OCI-LY7 (cell line): ENCODE results near the gene IL26. TPM values are rescaled to one million over a fixed set of nuclear protein-coding genes. Genes with fewer than 3 reads are reported as not detected.

Experiments
- BruUV-seq: library from RNA; stranded (reverse); fragments of 400-500 nt; replicated peaks from 2 replicates; lab custom pipeline; 2021; lab: Mats Ljungman, UMichigan
- CTCF ChIA-PET: fragments of 300-600 bp; sonication (Branson Sonifier 250); formaldehyde crosslinking; loops from one replicate; lab custom pipeline; 2022; ENCODE audit warnings: antibody characterized with exemption; ENCODE audit not compliant: unreplicated experiment; lab: Charles Lee
- POLR2A ChIA-PET: fragments of 300-600 bp; sonication (Branson Sonifier 250); formaldehyde crosslinking; loops from one replicate; lab custom pipeline; 2022; ENCODE audit warnings: antibody characterized with exemption; lab: Charles Lee
- DNase-seq: peaks from one replicate; pipeline ENCODE4 v3.0.0-alpha.2; 2015; ENCODE audit warnings: low spot score
- H2AFZ ChIP-seq: fragments of 200-600 bp; sonication (generic), shearing (Covaris generic); 2 replicates; pipeline ENCODE4 v1.6.1; 2014; ENCODE audit warnings: mild to moderate bottlenecking, antibody characterized with exemption, low read length, moderate library complexity
- H3K27ac ChIP-seq: fragments of 200-600 bp; sonication (generic); 2 replicates; pipeline ENCODE4 v1.5.1; 2014; ENCODE audit warnings: mixed run types, low read depth, mild to moderate bottlenecking, moderate library complexity, low read length, inconsistent platforms; ENCODE audit not compliant: poor library complexity, severe bottlenecking
- H3K36me3 ChIP-seq: fragments of 200-600 bp; sonication (generic); 2 replicates; pipeline ENCODE4 v1.6.1; 2014; ENCODE audit warnings: mild to moderate bottlenecking, antibody characterized with exemption, low read length, moderate library complexity, mixed read lengths; ENCODE audit not compliant: insufficient read depth
- H3K4me1 ChIP-seq: fragments of 200-600 bp; sonication (generic); 2 replicates; pipeline ENCODE4 v1.5.1; 2014; ENCODE audit warnings: mild to moderate bottlenecking, low read length; ENCODE audit not compliant: insufficient read depth, poor library complexity, severe bottlenecking
- H3K4me2 ChIP-seq: fragments of 200-600 bp; sonication (generic); 2 replicates; pipeline ENCODE4 v1.6.1; 2014; ENCODE audit warnings: mild to moderate bottlenecking, low read length
- H3K4me3 ChIP-seq: fragments of 200-600 bp; sonication (generic); 2 replicates; pipeline ENCODE4 v1.5.1; 2014; ENCODE audit warnings: mild to moderate bottlenecking, low read depth, low read length; ENCODE audit not compliant: poor library complexity, severe bottlenecking
- H3K79me2 ChIP-seq: fragments of 200-600 bp; sonication (generic); 2 replicates; pipeline ENCODE4 v1.6.1; 2016; ENCODE audit warnings: low read depth, mild to moderate bottlenecking, low read length, moderate library complexity, mixed read lengths; ENCODE audit not compliant: insufficient read depth
- H3K9me2 ChIP-seq: fragments of 200-600 bp; sonication (generic); 2 replicates; pipeline ENCODE4 v1.6.1; 2016; ENCODE audit warnings: mild to moderate bottlenecking, low read length, mixed read lengths; ENCODE audit not compliant: insufficient read depth
- H3K9me3 ChIP-seq: fragments of 200-600 bp; sonication (generic); 2 replicates; pipeline ENCODE4 v1.6.1; 2014; ENCODE audit warnings: mild to moderate bottlenecking, mixed run types, low read length, mixed read lengths
- H4K20me1 ChIP-seq: fragments of 200-600 bp; sonication (generic); 2 replicates; pipeline ENCODE4 v1.6.1; 2014; ENCODE audit warnings: mild to moderate bottlenecking, antibody characterized with exemption, low read length, moderate library complexity, mixed read lengths; ENCODE audit not compliant: insufficient read depth
- EZH2phosphoT487 ChIP-seq: fragments of 200-600 bp; sonication (generic); IDR thresholded peaks from 2 replicates; pipeline ENCODE4 v1.6.1; 2018; ENCODE audit warnings: low read depth, borderline replicate concordance, mild to moderate bottlenecking, mixed run types, antibody characterized with exemption, low read length, moderate library complexity, mixed read lengths
- intact Hi-C: fragments of 100-400 bp; cut with micrococcal nuclease; formaldehyde crosslinking; loops from one replicate; pipeline ENCODE4 v1.10.0; 2022; ENCODE audit not compliant: unreplicated experiment
- total RNA-seq, 2 experiments: library from RNA; depleted of rRNA in 1 of 2; stranded (reverse); fragments of >200 nt in 1 of 2; shearing (Covaris generic) in 1 of 2; gene quantifications; 2 replicates each; pipeline ENCODE4 v1.2.3, GENCODE V29; 2014 to 2022
- TF ChIP-seq, protein P1 (sequence below): fragments of 200-600 bp; sonication (generic); conservative IDR thresholded peaks from 2 replicates; pipeline ENCODE4 v1.5.1; 2014; ENCODE audit warnings: mild to moderate bottlenecking, antibody characterized with exemption, low read length, moderate library complexity, mixed read lengths

IL26 gene
- total RNA-seq, 2 experiments from 2014 or later, result not detected

DNA sequence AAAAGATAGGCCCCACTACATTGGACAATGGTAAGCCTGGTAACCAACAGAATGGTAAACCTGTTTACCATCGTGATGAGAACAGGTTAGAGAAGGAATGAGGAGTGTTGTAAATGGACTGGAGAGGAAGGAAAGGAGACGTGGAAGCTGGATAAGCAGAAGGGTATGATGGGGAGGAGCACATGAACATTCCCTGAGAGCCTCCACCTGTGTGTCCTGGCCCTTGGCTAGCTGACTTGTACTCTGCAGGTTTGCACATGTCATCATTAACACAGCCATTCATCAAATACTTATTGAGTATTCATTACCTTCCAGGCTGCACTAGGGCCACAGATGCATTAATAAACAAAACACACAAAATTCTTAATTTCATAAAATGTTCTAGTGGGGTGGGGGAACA is 4.3 kb upstream of the IL26 start:
- no peak overlapping the region for H3K4me2 ChIP-seq
- CTCF ChIA-PET, result no interaction called here
- no TSS peak for BruUV-seq
- H3K27ac ChIP-seq, result no peak overlapping the region
- POLR2A ChIA-PET, result interaction anchor here (0.7 kb wide), 1 partner anchor 625 kb away, joined by 3 read pairs; no protein-coding TSS in a partner anchor
- H4K20me1 ChIP-seq, result no peaks in the 10 kb centered on the region
- no peaks in the 10 kb centered on the region for H3K9me3 ChIP-seq
- intact Hi-C loops, result loop anchor here (10.0 kb wide), 2 partner anchors 435 to 875 kb away; no protein-coding TSS in a partner anchor
- no peak for TF ChIP-seq EZH2phosphoT487
- TF ChIP-seq, protein P1, sequence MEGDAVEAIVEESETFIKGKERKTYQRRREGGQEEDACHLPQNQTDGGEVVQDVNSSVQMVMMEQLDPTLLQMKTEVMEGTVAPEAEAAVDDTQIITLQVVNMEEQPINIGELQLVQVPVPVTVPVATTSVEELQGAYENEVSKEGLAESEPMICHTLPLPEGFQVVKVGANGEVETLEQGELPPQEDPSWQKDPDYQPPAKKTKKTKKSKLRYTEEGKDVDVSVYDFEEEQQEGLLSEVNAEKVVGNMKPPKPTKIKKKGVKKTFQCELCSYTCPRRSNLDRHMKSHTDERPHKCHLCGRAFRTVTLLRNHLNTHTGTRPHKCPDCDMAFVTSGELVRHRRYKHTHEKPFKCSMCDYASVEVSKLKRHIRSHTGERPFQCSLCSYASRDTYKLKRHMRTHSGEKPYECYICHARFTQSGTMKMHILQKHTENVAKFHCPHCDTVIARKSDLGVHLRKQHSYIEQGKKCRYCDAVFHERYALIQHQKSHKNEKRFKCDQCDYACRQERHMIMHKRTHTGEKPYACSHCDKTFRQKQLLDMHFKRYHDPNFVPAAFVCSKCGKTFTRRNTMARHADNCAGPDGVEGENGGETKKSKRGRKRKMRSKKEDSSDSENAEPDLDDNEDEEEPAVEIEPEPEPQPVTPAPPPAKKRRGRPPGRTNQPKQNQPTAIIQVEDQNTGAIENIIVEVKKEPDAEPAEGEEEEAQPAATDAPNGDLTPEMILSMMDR, result no peak
- H3K4me1 ChIP-seq, result no peaks in the 10 kb centered on the region
- H3K79me2 ChIP-seq, result no peaks in the 10 kb centered on the region
- no peak overlapping the region for H3K4me3 ChIP-seq
- no peak for DNase-seq
- no peak overlapping the region for H2AFZ ChIP-seq
- H3K9me2 ChIP-seq, result no peaks in the 10 kb centered on the region
- H3K36me3 ChIP-seq, result no peaks in the 10 kb centered on the region

DNA sequence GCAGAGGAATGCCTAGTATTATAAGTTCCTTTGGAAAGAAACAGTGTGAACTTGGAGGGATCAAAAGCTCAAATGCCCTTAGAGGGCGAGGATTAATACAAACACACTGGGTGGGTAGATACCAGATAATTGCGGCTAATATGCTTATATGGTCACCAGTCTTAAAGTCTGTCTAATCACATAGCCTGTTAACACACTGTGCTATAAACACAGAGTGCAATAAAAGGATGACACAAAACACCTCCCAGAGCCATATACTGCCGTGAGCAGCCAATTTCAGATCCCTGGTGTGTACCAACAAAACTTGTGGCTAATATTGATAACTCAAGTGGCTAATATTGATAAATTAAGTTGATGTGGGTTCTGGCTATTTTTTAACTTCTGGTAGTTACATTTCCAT is 1.7 kb upstream of the IL26 start:
- no TSS peak for BruUV-seq
- H3K4me3 ChIP-seq, result no peak overlapping the region
- no peaks in the 10 kb centered on the region for H3K9me2 ChIP-seq
- H3K4me1 ChIP-seq, result peaks cover 3% of the 10 kb centered on the region
- no peaks in the 10 kb centered on the region for H4K20me1 ChIP-seq
- no peak for DNase-seq
- no peaks in the 10 kb centered on the region for H3K9me3 ChIP-seq
- H3K27ac ChIP-seq, result no peak overlapping the region
- CTCF ChIA-PET, result no interaction called here
- intact Hi-C loops, result loop anchor here (10.0 kb wide), 2 partner anchors 437 to 873 kb away; no protein-coding TSS in a partner anchor
- no peak for TF ChIP-seq EZH2phosphoT487
- TF ChIP-seq, protein P1, result no peak
- POLR2A ChIA-PET, result no interaction called here
- H3K79me2 ChIP-seq, result no peaks in the 10 kb centered on the region
- no peak overlapping the region for H3K4me2 ChIP-seq
- no peak overlapping the region for H2AFZ ChIP-seq
- H3K36me3 ChIP-seq, result no peaks in the 10 kb centered on the region

DNA sequence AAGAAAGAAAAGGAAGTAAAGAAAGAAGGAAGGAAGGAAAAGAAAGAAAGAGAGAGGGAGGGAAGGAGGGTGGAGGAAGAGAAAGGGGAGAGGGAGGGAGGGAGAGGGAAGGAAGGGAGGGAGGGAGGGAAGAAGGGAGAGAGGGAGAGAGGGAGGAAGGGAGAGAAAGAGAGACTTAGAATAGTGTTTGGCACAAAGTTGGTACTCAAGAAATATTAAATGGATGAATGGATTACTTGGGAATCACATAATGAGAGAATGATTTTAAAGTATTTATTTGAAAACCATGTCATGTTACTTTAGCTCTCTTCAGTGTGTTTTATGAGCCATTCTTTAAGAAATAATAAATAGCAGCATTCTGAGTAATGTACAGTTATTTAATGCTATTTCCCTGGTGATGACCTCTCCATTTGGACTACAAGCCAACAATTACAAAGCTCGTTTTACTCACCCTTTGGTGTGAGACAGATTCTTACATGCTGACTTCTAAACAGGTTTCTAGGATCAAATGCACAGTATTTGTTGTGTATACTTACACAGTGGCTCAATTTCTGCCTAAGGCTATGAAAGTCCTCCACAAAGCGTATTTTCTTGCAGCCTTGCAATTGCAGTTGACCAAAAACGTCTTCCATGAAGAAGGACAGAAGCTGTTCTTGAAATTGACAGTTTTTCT is 861 bp downstream of the IL26 start:
- Histone ChIP-seq H2AFZ (no peak overlapping the region), H3K79me2 (no peaks in the 10 kb centered on the region), H3K9me2 (no peaks in the 10 kb centered on the region), H3K36me3 (no peaks in the 10 kb centered on the region), H3K4me1 (peaks cover 3% of the 10 kb centered on the region), H3K9me3 (no peaks in the 10 kb centered on the region), H3K4me3 (no peak overlapping the region), H3K27ac (no peak overlapping the region), H4K20me1 (no peaks in the 10 kb centered on the region), H3K4me2 (no peak overlapping the region)
- CTCF ChIA-PET, result no interaction called here
- intact Hi-C loops, result loop anchor here (10.0 kb wide), 2 partner anchors 440 to 870 kb away; no protein-coding TSS in a partner anchor
- no peak for DNase-seq
- TF ChIP-seq, protein P1, result no peak
- no peak for TF ChIP-seq EZH2phosphoT487
- no TSS peak for BruUV-seq
- POLR2A ChIA-PET, result interaction anchor here (1.6 kb wide), 1 partner anchor 9 kb away, joined by 3 read pairs; no protein-coding TSS in a partner anchor
